GM18508 (cell line): ENCODE results near the gene VGLL4.

Experiments
- ATAC-seq: cut with Tn5 transposase; IDR thresholded peaks from one replicate; pipeline ENCODE4 v1.9.1; 2021; ENCODE audit warnings: moderate number of reproducible peaks; ENCODE audit not compliant: insufficient read depth, unreplicated experiment

The VGLL4 gene

GRCh38 chr3:11555881-11556633 is 87.7 kb downstream of the VGLL4 start:
- ATAC-seq: no peak

DNA sequence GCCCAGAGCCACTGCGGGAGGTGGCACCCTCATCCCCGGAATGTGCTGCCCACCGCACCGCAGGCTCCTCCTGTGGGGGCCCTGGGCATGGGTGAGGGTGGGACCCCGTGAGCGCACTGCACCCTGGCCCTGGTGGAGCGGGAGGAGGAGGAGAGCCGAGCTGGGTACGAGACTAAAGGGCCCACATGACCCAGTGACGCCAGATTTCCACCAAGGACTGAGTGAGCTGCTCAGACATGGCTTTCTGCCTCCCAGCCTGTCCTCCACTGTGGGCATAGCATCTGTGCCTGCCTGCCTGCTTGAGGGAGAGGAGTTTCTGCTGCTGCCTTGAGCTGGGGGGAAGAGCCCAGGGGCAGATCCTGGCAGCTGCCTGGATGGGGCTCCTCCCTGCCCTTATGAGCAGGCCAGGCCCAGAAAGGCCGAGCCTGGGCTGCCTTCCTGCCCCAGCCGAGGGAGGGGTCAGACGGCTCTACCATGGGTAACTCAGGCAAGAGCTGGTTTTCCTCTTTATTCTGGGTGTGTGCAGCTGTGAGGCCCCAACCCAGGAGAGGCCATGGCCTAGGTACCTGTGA is 88.4 kb downstream of the VGLL4 start:
- ATAC-seq: no peak

DNA sequence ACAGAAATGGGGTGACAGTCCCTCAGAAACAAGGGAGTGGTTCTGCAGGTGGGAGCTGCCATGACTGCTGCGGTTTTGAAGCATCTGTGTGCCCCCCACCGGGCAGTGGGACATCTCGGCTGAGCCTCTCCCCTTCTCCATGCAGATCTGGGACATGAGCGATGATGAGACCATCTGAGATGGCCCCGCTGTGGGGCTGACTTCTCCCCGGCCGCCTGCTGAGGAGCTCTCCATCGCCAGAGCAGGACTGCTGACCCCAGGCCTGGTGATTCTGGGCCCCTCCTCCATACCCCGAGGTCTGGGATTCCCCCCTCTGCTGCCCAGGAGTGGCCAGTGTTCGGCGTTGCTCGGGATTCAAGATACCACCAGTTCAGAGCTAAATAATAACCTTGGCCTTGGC is 89.0 kb downstream of the VGLL4 start:
- no peak for ATAC-seq

GRCh38 chr3:11554236-11554610 is 89.5 kb downstream of the VGLL4 start:
- ATAC-seq: no peak

- no peak for ATAC-seq
These were observed 90.1 kb downstream of the VGLL4 start for GRCh38 chr3:11553436-11554235.

GRCh38 chr3:11552289-11553264 is 91.1 kb downstream of the VGLL4 start:
- ATAC-seq: no peak

DNA sequence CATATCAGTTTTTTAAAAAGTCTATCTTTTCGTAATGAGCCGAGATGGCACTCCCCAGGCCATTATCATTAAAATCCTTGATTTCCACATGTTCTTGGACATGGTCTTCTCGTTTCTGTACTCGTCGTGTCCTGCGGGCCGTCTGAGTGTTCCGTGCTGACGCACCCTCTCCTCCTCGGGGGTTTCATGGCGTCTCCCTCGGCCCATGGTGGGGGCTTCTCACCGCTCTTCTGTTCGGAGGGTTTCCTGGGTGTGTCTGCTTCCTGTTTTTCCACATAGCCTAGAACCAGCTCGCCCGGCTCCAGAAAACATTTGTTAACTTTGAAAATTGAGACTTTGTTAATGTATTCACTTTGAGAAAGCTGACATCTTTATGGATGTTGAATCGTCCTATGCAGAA is 92.7 kb downstream of the VGLL4 start:
- ATAC-seq: no peak

DNA sequence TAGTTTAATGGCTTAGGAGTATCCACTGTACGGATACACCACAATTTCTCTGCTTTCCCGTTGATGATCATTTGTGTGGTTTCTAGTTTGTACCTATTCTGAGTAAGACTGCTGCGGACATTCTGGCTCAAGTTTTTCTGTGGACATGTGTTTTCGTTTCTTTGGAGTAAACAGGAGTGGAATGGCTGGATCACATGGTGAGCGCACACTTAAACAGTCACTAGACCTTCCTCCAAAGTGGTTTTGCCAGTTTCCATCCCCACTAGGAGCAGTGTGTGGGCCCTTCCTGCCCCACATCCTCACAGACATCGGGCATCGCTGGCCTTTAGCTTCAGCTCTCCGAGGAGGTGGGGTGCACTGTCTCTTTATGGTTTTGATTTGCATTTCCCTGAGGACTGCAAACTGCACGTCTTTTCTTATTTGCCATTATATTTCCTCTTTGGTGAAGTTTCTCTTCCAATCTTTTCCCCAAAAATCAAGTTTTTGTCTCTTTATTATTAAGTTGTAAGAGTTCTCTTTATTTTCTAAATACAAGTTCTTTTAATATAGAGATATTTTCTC is 94.1 kb downstream of the VGLL4 start:
- no peak for ATAC-seq

DNA sequence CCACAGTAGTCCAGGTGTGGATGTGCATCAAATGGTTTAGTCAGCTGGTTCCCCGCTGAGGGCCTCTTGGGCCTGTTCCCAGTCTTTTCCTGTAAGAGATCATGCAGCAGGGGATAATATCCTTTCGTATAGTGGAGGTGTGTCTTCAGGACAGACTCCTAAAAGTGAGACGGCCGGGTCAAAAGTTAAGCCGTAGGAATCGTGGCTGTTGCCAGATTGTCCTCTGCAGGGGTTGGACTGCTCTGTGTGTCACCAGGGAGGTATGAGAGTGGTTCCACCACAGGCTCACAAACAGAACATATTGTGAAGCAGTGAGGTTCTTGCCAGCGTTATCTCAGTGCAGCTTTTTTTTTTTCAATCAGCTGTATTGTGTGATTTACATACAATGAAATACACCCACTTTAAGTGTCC is 95.0 kb downstream of the VGLL4 start:
- ATAC-seq: no peak

GRCh38 chr3:11547498-11547897 is 96.2 kb downstream of the VGLL4 start:
- no peak for ATAC-seq

DNA sequence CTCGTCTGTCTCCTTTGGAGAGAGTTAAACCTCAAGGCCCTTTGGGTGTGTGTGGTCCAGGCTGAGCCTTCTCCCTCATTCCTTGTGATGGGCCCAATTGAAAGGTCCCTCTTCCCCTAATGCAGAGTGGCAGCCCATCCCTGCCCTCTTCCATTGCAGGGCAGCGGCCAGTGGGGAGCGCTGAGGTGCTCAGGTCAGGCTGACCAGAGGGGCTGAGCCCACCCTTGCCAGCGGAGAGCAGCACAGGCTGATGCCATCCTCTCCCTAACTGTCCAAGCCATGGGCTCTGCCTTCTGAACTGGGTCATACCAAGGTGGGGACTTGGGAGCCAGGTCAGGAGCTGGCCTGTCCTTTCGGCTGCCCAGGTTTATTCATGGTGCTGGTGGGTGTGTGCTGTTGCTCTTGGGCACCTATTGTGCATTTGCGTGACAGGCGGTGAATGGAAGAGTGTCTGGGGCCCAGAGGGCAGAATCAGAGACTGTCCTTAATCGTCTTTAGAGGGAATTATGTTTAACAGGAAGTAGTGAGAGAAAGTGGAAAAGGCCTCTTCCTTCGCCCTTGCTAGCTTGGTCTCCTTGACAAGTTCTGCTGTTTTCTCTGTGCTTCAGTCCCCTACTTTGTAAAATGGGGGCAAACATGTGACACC is 96.9 kb downstream of the VGLL4 start:
- ATAC-seq: no peak

DNA sequence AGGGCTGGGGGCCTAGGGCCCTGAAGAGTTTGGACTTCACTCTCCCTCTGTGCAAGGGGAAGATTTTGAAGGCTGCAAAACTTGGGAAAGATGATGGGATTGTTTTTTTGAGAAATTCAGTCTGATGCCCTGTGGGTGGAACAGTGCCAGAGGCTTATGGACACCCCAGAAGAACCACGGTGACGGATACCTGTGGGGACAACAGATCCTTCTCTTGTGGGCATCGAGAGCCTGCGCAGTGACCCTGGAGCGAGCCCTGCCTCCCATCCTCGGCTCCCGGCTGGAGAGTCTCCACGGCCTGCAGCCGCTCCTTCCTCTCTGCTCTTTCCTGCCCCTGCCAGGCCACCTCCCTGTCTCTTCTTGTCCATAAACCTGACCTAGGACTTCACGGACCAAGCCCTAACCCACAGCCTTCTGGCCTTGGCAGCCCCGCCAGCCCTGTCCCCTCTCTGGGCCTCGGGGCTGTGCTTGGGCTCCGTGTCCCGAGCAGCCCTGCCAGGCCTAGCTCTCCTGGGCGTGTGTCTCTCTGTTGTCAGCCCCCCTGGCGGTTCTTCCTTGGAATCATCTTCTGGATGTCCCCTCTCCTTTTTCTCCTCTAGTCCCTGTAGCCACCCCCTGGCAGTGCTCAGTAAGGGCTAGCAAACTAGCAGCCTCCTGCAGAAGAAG is 98.4 kb downstream of the VGLL4 start:
- no peak for ATAC-seq

DNA sequence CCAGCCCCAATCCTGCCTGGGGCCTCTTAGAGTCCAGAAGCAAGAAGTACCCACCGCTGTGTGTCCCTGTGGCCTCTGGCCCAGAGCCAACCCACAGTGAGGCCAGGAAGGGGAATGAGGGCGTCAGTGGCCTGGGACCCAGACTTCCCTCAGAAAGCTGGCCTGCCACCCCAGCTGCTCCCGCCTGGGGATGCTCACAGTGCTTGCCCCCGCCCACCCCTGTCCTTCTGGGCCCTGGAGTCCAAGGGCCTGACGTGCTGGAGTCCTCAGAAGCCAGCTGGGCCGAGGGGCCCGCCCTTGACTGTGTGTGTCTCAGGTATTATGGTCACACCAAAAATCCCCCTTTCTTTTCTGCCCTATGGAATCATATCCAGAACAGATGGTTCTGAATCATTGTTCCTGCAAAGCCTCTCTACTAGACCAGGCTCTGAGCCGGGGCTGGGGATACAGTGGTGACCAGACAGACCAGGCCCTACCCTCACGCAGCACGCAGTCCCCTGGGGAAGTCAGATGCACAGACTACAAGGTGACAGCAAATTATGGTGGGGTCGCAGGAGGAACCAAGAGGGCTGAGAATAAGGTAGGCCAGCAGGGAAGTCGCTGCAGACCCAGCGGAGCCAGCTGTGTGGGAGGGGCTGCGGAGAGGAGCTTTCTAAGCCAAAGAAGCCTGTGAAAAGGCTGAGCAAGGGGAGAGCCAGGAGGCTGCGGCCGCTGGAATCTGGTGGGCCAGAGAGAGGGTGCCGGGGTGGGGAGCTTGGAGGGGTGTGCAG is 99.1 kb downstream of the VGLL4 start:
- ATAC-seq: no peak

GRCh38 chr3:11543948-11544387 is 99.7 kb downstream of the VGLL4 start:
- no peak for ATAC-seq

GRCh38 chr3:11543141-11543947 is 100.4 kb downstream of the VGLL4 start:
- ATAC-seq: no peak

GRCh38 chr3:11542551-11542950 is 101.2 kb downstream of the VGLL4 start:
- ATAC-seq: no peak
